Body of pancreas (tissue), 4 donors: ENCODE results near the gene SH2D3C.

Experiments used
- CTCF ChIP-seq, 7 experiments: fragments of 450-650 bp in 4 of 7; fragments of 200-600 bp in 3 of 7; sonication (generic) in 3 of 7; IDR thresholded peaks; one replicate each; pipeline ENCODE4 v1.5.1; 2016 to 2019; ENCODE audit warnings: antibody characterized with exemption in 7 of 7
- POLR2A ChIP-seq, 3 donors: fragments of 450-650 bp; IDR thresholded peaks; one replicate each; pipeline ENCODE4 v1.6.1; 2016; ENCODE audit warnings: antibody characterized with exemption in 3 of 3, mild to moderate bottlenecking in 2 of 3

- TF ChIP-seq CTCF (IDR thresholded peaks at IDR 0.05) (no peak), POLR2A (IDR thresholded peaks at IDR 0.05) (no peak)
Measured at GRCh38 chr9:127817881-127818434, 39.5 kb upstream of the SH2D3C start.
